SU-DHL-6 (cell line): Measurements from ENCODE around the gene AQP9.
"Not testable (repeated sequence)": the region's sequence is repeated elsewhere in the genome, so short reads cannot be mapped to it uniquely, and the experiment has no call there.

Experiments used
- CTCF ChIP-seq: fragments of 200-600 bp; sonication (generic); IDR thresholded peaks from one replicate; pipeline ENCODE4 v1.5.1; 2017; ENCODE audit warnings: antibody characterized with exemption, mild to moderate bottlenecking, low read length, moderate library complexity; ENCODE audit not compliant: insufficient read depth, poor library complexity, severe bottlenecking
- EZH2phosphoT487 ChIP-seq: fragments of 200-600 bp; sonication (generic), shearing (Covaris generic); conservative IDR thresholded peaks from 2 replicates; pipeline ENCODE4 v1.6.1; 2018; ENCODE audit warnings: mild to moderate bottlenecking, antibody characterized with exemption, low read length, moderate library complexity, mixed read lengths

DNA sequence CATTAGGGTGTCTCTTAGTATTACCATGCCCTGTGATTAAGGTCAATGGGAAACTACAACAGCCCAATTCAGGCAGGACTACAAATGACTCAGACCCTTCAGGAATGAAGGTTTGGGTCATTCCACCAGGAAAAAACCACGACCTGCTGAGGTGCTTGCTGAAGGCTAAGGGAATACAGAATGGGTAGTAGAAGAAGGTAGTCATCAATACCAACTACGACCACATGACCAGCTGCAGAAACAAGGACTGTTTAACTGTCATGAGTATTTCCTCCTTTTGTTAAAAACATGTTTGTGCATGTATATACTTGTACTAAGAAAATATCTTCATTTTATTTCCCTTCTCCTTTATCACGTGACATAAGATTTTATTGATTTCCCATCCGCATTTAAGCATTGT lies 71.8 kb downstream of the AQP9 start:
- TF ChIP-seq EZH2phosphoT487, CTCF: not testable (repeated sequence)
